ENCODE results near the gene TBX21.

GRCh38 chr17:47711366-47712099, 21.5 kb upstream of the TBX21 start:
- TF ChIP-seq CTCF (IDR thresholded peaks at IDR 0.05; ENCODE audit: low read length) (no peak), EZH2 (optimal IDR thresholded peaks at IDR 0.05; ENCODE audit: low read depth, low read length) (no peak)
